Upper lobe of right lung (tissue), 1 donor: Measurements from ENCODE around the gene TEX35. TPM values are rescaled to one million over a fixed set of nuclear protein-coding genes. Genes with fewer than 3 reads are reported as not detected.
"Not testable (repeated sequence)": the region's sequence is repeated elsewhere in the genome, so short reads cannot be mapped to it uniquely, and the experiment has no call there.

ENCODE experiments used
- ATAC-seq: fragments of 200-7000 bp; cut with Tn5 transposase; one replicate; pipeline ENCODE4 v1.9.1; 2020; ENCODE audit warnings: mild to moderate bottlenecking, moderate library complexity
- DNase-seq: peaks from one replicate; pipeline ENCODE4 v3.0.0-alpha.2; 2020
- H3K27ac ChIP-seq: fragments of 200-600 bp; one replicate; pipeline ENCODE4 v1.8.0; 2022
- H3K27me3 ChIP-seq: fragments of 200-600 bp; one replicate; pipeline ENCODE4 v1.8.0; 2022; ENCODE audit warnings: mild to moderate bottlenecking
- H3K36me3 ChIP-seq: fragments of 200-600 bp; one replicate; pipeline ENCODE4 v1.8.0; 2022
- H3K4me1 ChIP-seq: fragments of 200-600 bp; one replicate; pipeline ENCODE4 v1.8.0; 2022
- H3K4me3 ChIP-seq: fragments of 200-600 bp; one replicate; pipeline ENCODE4 v1.8.0; 2022; ENCODE audit warnings: mild to moderate bottlenecking
- H3K9me3 ChIP-seq: fragments of 200-600 bp; one replicate; pipeline ENCODE4 v1.8.0; 2022
- intact Hi-C: fragments of 100-400 bp; cut with DNase I; formaldehyde crosslinking; loops from one replicate; pipeline ENCODE4 v1.11.0; 2022
- total RNA-seq: library from RNA; stranded (reverse); fragmentation: NEBNext Ultra II Directional; extraction: Animal tissue kit (Norgen Biotek cat#: 25700); gene quantifications from one replicate; pipeline ENCODE4 v1.2.1, GENCODE V29; 2021
- TF ChIP-seq, protein P1 (sequence below): fragments of 200-600 bp; IDR thresholded peaks from one replicate; pipeline ENCODE4 v1.8.0; 2022; ENCODE audit warnings: antibody characterized with exemption
- donor health status: DM: no; HTN: yes; CAD: no; lungs with severe emphysema.

TEX35 gene
- total RNA-seq, 1 donor from 2014 or later: not detected

DNA sequence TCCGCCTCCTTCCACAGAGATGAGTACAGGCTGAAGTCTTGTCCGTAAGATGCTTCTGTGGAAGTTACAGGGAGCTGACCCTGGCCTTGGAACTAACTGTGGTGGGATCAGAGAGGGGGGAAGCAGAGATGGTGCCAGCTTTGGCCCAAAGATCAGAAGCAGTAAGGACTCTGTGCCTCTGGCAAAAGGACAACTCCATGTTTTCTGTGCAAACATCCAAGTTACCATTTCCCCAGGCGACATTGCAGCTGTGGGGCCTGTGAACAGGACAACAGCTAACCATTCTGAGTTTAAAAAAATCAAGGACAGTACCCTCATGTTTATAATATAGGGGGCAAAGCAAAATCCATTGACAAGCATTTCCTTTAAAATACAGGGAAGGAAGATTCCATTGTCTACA, 38.4 kb downstream of the TEX35 start:
- H3K4me1 ChIP-seq: no peaks in the 10 kb centered on the region
- no peak overlapping the region for H3K27ac ChIP-seq
- H3K27me3 ChIP-seq: no peaks in the 10 kb centered on the region
- no peak overlapping the region for H3K4me3 ChIP-seq
- no peaks in the 10 kb centered on the region for H3K9me3 ChIP-seq
- TF ChIP-seq, protein P1, sequence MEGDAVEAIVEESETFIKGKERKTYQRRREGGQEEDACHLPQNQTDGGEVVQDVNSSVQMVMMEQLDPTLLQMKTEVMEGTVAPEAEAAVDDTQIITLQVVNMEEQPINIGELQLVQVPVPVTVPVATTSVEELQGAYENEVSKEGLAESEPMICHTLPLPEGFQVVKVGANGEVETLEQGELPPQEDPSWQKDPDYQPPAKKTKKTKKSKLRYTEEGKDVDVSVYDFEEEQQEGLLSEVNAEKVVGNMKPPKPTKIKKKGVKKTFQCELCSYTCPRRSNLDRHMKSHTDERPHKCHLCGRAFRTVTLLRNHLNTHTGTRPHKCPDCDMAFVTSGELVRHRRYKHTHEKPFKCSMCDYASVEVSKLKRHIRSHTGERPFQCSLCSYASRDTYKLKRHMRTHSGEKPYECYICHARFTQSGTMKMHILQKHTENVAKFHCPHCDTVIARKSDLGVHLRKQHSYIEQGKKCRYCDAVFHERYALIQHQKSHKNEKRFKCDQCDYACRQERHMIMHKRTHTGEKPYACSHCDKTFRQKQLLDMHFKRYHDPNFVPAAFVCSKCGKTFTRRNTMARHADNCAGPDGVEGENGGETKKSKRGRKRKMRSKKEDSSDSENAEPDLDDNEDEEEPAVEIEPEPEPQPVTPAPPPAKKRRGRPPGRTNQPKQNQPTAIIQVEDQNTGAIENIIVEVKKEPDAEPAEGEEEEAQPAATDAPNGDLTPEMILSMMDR: no peak
- intact Hi-C loops: no loop called here
- H3K36me3 ChIP-seq: no peaks in the 10 kb centered on the region
- no peak for DNase-seq
- no peak for ATAC-seq

DNA sequence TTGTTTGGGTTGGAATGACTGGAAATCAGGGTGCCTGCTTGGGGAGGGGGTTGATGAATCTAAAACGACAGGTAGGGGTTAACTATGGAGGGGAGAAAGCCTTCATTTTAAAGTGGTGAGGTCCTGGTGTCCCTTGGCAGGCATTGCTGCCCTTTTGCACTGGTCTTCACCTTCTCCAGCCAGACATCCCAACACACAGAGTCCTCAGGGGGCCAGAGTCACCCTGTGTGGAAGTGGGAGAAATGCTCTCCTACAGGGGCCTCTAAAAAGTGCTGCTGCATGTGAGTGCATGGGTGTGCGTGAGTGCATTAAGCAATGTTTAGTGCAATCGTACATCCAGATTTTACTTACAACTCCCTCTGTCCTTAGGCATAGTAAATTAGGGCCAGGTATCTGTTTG, 39.0 kb downstream of the TEX35 start:
- Histone ChIP-seq H3K4me3 (no peak overlapping the region), H3K36me3 (no peaks in the 10 kb centered on the region), H3K9me3 (no peaks in the 10 kb centered on the region), H3K27ac (no peak overlapping the region), H3K4me1 (no peaks in the 10 kb centered on the region), H3K27me3 (no peaks in the 10 kb centered on the region)
- no peak for DNase-seq
- TF ChIP-seq, protein P1: no peak
- intact Hi-C loops: no loop called here
- ATAC-seq: no peak

DNA sequence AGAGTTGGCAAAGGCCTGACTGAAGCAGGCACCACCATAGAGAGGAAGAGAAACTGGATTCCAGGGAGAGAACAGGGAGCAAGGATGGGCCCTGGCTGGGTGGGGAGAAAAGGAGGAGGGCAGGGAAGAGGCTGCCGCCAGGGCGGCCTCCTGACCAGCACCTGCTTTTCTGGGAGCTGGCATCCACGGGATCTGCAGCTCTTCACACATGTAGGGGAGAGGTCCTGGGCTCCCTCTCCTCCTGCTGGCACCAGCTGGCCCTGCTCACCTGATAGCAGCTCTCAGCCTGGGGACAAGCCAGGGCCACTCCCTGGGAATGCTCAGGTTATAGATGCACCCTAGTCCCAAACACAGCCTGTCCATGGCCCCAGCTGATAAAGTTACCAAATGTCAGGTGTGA, 39.9 kb downstream of the TEX35 start:
- DNase-seq (no peak), ATAC-seq (no peak)
- no peaks in the 10 kb centered on the region for H3K4me1 ChIP-seq
- no peaks in the 10 kb centered on the region for H3K36me3 ChIP-seq
- H3K27ac ChIP-seq: no peak overlapping the region
- no peaks in the 10 kb centered on the region for H3K27me3 ChIP-seq
- H3K4me3 ChIP-seq: no peak overlapping the region
- intact Hi-C loops: no loop called here
- no peaks in the 10 kb centered on the region for H3K9me3 ChIP-seq
- TF ChIP-seq, protein P1: no peak

DNA sequence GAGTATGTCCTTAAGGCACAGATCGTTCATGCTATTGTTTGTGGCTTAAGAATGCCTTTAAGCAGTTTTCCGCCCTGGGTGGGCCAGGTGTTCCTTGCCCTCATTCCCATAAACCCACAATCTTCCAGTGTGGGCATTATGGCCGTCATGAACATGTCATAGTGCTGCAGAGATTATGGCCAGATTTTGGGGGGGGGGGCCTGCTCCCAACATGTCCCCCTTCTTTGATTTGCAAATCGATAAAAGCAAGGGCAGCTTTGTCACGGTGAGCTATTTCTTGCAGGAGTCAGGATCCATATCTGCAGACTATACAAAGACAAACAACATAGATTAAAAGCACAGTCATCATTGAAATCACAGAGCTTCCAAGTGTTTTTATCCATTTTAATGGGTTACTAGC, 41.4 kb downstream of the TEX35 start:
- H3K36me3 ChIP-seq, intact Hi-C loops, H3K27me3 ChIP-seq, ATAC-seq, H3K9me3 ChIP-seq, DNase-seq, H3K27ac ChIP-seq, H3K4me1 ChIP-seq, H3K4me3 ChIP-seq: not testable (repeated sequence)

DNA sequence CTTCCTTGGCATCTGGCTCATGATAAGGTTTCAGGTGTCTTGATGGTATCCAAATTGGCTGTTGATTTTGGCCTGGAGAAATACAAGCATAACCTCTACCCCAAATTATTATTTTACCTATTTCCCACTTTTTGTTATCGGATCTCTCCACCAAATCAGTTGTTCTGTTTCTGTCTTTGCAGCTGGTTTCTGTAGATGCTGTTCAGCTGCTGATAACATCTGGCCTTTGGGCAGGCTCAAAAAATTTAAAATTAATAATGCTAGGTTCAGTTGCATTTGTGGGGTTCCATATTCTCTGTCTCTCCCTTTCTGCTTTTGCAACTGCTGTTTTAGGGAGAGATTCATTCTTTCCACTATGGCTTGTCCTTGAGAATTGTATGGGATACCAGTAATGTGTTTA, 42.7 kb downstream of the TEX35 start:
- H3K36me3 ChIP-seq, ATAC-seq, H3K4me1 ChIP-seq, H3K4me3 ChIP-seq, H3K9me3 ChIP-seq, H3K27ac ChIP-seq, DNase-seq, intact Hi-C loops, H3K27me3 ChIP-seq: not testable (repeated sequence)

DNA sequence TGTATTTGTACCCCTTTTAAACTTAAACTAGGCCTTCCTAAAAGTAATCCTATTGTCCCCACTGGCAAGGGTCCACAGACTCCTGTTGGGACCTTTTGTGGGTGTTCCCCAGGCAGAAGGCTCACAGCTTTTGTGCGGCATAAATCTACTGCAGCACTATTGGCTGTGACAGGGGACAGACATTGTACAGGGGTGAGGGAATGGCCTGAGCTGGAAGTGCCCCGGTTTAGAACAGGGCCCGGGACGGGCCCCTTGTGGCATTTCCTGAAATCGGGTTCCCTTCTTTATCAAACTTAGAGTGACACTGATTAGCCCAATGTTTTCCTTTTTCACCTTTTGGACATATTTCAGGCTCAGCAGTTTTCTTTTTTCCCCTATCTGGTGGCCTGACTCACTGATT, 45.9 kb downstream of the TEX35 start:
- H3K27ac ChIP-seq, H3K4me3 ChIP-seq, H3K4me1 ChIP-seq, H3K36me3 ChIP-seq, DNase-seq, ATAC-seq, H3K9me3 ChIP-seq, intact Hi-C loops, H3K27me3 ChIP-seq: not testable (repeated sequence)

DNA sequence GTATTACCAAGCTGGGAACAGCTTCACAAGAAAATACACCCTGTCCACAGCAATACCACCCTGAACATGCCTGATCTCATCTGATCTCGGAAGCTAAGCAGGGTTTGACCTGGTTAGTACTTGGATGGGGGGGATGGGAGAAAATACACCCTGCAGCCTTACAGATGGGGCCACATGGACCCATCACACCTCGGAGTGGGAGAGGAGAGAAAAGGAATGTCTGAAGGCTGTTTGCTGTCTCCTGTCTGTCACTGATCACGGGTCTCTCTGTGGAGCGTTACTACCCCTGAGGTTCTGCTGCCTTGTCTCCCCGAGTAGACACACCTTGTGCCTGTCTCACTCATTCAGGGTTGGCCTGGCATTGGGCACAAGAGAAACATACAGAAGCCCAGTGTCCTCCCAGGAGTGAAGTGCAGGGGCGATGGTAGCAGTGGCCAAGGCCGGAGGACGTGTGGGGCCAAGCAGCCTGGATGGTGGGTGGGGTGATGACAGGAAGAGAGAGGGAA, 48.0 kb downstream of the TEX35 start:
- TF ChIP-seq, protein P1: no peak
- no peak for DNase-seq
- no peaks in the 10 kb centered on the region for H3K4me1 ChIP-seq
- H3K4me3 ChIP-seq: no peak overlapping the region
- H3K27ac ChIP-seq: no peak overlapping the region
- no peaks in the 10 kb centered on the region for H3K9me3 ChIP-seq
- no peaks in the 10 kb centered on the region for H3K27me3 ChIP-seq
- no peaks in the 10 kb centered on the region for H3K36me3 ChIP-seq
- intact Hi-C loops: no loop called here
- no peak for ATAC-seq
